ENCODE results near the gene TUFT1.

GRCh38 chr1:151626740-151627334, 86.7 kb downstream of the TUFT1 start:
- TF ChIP-seq CTBP1 (IDR thresholded peaks at IDR 0.05; ENCODE audit: borderline replicate concordance) (no peak), FOXK2 (IDR thresholded peaks at IDR 0.05) (no peak), SP1 (IDR thresholded peaks at IDR 0.05) (no peak), NFRKB (IDR thresholded peaks at IDR 0.05) (no peak), BHLHE40 (IDR thresholded peaks at IDR 0.05; ENCODE audit: borderline replicate concordance) (no peak), FOXA1 (IDR thresholded peaks at IDR 0.05) (no peak), FOXM1 (IDR thresholded peaks at IDR 0.05; ENCODE audit: borderline replicate concordance) (no peak), SUZ12 (IDR thresholded peaks at IDR 0.05) (no peak), PKNOX1 (IDR thresholded peaks at IDR 0.05) (no peak)
